Upper lobe of left lung (tissue), 6 donors: Measurements from ENCODE around the gene TAF1A. TPM values are rescaled to one million over a fixed set of nuclear protein-coding genes. Genes with fewer than 3 reads are reported as not detected.

Experiments used
- ATAC-seq, 2 donors: fragments of 200-7000 bp; cut with Tn5 transposase; one replicate each; pipeline ENCODE4 v1.9.1; 2022; ENCODE audit warnings: mild to moderate bottlenecking in 2 of 2, moderate library complexity in 2 of 2; ENCODE audit not compliant: low FRiP score in 2 of 2
- DNase-seq, 2 donors: peaks; one replicate each; pipeline ENCODE4 v3.0.0-alpha.2; 2019 to 2020
- H3K27ac ChIP-seq, 4 donors: fragments of 200-600 bp; sonication (generic); one replicate each; pipeline ENCODE4 v1.5.1; 2016 to 2019
- H3K27me3 ChIP-seq, 4 donors: fragments of 200-600 bp; sonication (generic); one replicate each; pipeline ENCODE4 v1.5.1; 2017 to 2019
- H3K36me3 ChIP-seq, 4 donors: fragments of 200-600 bp; sonication (generic); one replicate each; pipeline ENCODE4 v1.5.1; 2016 to 2019
- H3K4me1 ChIP-seq, 4 donors: fragments of 200-600 bp; sonication (generic); one replicate each; pipeline ENCODE4 v1.5.1; 2018 to 2019
- H3K4me3 ChIP-seq, 4 donors: fragments of 200-600 bp; sonication (generic); one replicate each; pipeline ENCODE4 v1.5.1; 2017 to 2019; ENCODE audit warnings: mild to moderate bottlenecking in 2 of 4, moderate library complexity in 1 of 4
- H3K9me3 ChIP-seq, 4 donors: fragments of 200-600 bp; sonication (generic); one replicate each; pipeline ENCODE4 v1.5.1; 2018 to 2019
- EP300 ChIP-seq, 4 donors: sonication (generic); formaldehyde crosslinking; IDR thresholded peaks; one replicate each; pipeline ENCODE4 v1.5.1; 2017; ENCODE audit warnings: antibody characterized with exemption in 4 of 4, control low read depth in 2 of 4
- POLR2A ChIP-seq, 4 donors: fragments of 450-650 bp; IDR thresholded peaks; one replicate each; pipeline ENCODE4 v1.5.1; 2016 to 2017; ENCODE audit warnings: antibody characterized with exemption in 4 of 4, mild to moderate bottlenecking in 2 of 4
- POLR2AphosphoS5 ChIP-seq, 2 donors: sonication (generic); formaldehyde crosslinking; IDR thresholded peaks; one replicate each; pipeline ENCODE4 v1.5.1; 2017; ENCODE audit warnings: antibody characterized with exemption in 2 of 2
- WGBS, 2 donors: methylation state at CpG; one replicate each; pipeline ENCODE4 v1.1.5; 2017 to 2018; 5-methylcytosine and 5-hydroxymethylcytosine counted together
- total RNA-seq, 6 donors: library from RNA; depleted of rRNA in 4 of 6; stranded (reverse); fragments of >200 nt in 4 of 6; gene quantifications; one replicate each; pipeline versions ENCODE4 v1.1.0 to v1.2.1, GENCODE V29; 2016 to 2021
- TF ChIP-seq, protein P1 (sequence below), 6 experiments: fragments of 450-650 bp in 4 of 6; fragments of 200-600 bp in 2 of 6; sonication (generic) in 2 of 6; IDR thresholded peaks; one replicate each; pipeline ENCODE4 v1.5.1; 2016 to 2019; ENCODE audit warnings: antibody characterized with exemption in 6 of 6
- donor health status: DM: no; HTN: no; CAD: no; lungs with moderate emphysema.
- donor health status: DM: no; HTN: yes; CAD: no; lungs with severe emphysema.

The TAF1A gene
- total RNA-seq, 6 donors from 2014 or later, result 1.6 to 12.0 (median 4.7) TPM

DNA sequence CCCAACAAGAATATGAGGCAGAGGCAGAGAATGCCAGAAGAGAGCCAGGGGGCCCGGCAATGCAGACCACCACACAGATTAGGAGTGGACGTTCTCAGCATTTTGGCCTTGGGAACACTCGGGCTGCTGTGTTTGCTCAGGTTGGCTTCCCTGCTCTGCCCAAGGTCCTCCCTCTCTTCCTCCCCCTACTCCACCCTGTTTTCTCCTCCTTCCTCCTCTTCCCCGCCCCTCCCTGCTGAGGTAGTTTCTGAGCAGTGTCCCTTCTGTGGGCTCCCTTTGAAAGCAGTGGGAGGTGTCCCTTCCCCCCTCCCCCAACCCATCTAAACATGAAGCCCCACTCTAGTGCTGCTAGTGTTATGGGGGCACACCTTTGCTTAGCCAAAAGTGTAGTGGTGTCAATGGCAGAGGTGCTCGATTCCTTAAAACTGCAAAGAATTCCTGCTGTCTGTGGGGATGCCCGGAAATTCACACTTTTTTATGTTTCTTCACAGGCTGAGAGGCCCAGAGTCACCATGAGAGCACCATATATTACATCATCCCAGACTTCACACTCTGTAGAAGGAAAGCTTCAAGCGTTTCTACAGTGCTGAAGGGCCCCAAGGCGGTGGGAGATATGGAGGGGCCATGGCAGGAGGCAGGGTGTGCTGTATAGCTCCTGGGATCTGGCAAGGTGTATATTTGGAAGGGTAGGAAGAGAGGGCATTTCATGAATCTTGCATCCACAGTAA lies 41.6 kb downstream of the TAF1A start, which contains the start of gene HHIPL2:
TSS of gene HHIPL2 (minus strand) at position 161 of the 728 bp plus-strand sequence. CDS start at position 101, 60 bp downstream.
- ATAC-seq, result no peak
- Histone ChIP-seq H3K36me3 (no peaks in the 10 kb centered on the region), H3K27me3 (no peaks in the 10 kb centered on the region), H3K9me3 (no peaks in the 10 kb centered on the region), H3K4me1 (peaks cover 0 to 4% (median 0%) of the 10 kb centered on the region in 4 donors), H3K27ac (no peak within 1 kb of the TSS), H3K4me3 (no peak within 1 kb of the TSS)
- TF ChIP-seq POLR2AphosphoS5 (IDR thresholded peaks at IDR 0.05), result no peak
- TF ChIP-seq, protein P1, sequence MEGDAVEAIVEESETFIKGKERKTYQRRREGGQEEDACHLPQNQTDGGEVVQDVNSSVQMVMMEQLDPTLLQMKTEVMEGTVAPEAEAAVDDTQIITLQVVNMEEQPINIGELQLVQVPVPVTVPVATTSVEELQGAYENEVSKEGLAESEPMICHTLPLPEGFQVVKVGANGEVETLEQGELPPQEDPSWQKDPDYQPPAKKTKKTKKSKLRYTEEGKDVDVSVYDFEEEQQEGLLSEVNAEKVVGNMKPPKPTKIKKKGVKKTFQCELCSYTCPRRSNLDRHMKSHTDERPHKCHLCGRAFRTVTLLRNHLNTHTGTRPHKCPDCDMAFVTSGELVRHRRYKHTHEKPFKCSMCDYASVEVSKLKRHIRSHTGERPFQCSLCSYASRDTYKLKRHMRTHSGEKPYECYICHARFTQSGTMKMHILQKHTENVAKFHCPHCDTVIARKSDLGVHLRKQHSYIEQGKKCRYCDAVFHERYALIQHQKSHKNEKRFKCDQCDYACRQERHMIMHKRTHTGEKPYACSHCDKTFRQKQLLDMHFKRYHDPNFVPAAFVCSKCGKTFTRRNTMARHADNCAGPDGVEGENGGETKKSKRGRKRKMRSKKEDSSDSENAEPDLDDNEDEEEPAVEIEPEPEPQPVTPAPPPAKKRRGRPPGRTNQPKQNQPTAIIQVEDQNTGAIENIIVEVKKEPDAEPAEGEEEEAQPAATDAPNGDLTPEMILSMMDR (IDR thresholded peaks at IDR 0.05), result no peak
- no peak for TF ChIP-seq POLR2A (IDR thresholded peaks at IDR 0.05)
- TF ChIP-seq EP300 (IDR thresholded peaks at IDR 0.05), result no peak
- WGBS, 2 donors, result 45 to 57% methylated on average over 7 to 8 of the region's 8 CpGs
- no peak for DNase-seq

DNA sequence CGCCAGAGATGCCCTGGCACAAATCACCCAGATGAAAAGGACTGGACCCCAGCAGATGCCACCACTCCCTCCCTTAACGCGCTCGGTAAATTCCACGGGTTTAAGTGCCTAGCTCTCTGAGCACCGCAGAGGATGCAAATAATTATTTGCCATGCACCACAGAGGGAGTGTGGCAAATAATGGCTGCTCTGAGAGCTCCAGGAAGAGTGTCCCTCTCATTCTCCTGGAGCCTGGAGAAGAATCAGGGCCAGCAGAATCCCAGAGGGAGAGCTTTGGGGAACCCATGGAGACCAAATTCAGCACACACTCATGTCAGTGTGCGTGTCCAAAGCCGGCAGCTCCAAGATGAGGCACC lies 42.5 kb downstream of the TAF1A start:
- no peaks in the 10 kb centered on the region for H3K9me3 ChIP-seq
- TF ChIP-seq EP300 (IDR thresholded peaks at IDR 0.05) (no peak), POLR2AphosphoS5 (IDR thresholded peaks at IDR 0.05) (no peak)
- H3K4me3 ChIP-seq, result no peak overlapping the region
- no peaks in the 10 kb centered on the region for H3K36me3 ChIP-seq
- DNase-seq (no peak), ATAC-seq (no peak)
- H3K27me3 ChIP-seq, result no peaks in the 10 kb centered on the region
- WGBS, 2 donors, result 61 to 63% methylated on average over 8 of the region's 8 CpGs
- no peak overlapping the region for H3K27ac ChIP-seq
- peaks cover 0 to 4% (median 0%) of the 10 kb centered on the region in 4 donors for H3K4me1 ChIP-seq

DNA sequence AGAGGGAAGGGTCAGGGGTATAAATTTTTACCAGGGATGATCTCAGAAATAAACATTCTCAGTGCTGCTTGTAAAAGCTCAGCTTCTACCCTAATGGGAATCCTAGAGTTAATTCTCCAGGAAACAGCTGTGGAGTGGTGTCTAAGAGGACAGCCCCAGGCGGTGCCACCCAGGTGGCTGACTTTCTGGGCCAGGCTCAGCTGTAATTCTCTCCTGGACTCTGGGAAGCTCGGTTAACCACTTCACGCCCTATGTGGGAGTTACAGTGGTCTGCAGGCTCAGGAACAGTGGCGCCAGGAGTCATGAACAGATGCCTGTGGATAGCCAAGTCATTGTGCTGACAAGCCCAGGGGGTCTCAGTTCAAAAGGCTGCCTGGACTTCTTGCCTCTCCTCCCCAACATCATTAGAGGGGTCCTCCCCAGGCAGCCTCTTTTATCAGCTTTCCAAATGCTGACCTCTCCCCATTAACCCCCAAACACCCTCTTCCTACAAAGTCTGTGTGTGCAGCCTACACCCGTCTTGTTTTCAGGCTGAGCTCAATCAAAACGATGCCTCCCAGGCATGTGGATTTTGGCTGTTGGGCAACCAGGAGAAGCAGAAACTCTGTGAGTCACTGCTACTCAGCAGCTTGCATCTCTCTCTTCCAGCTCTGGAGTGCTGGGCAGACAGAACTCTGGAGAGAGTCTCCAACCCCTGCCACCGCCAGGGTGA lies 43.0 kb downstream of the TAF1A start:
- no peak overlapping the region for H3K27ac ChIP-seq
- H3K9me3 ChIP-seq, result no peaks in the 10 kb centered on the region
- H3K27me3 ChIP-seq, result no peaks in the 10 kb centered on the region
- DNase-seq (peak in 1 of 2 donors; percentile 9), ATAC-seq (peak; percentile 34 to 65)
- 23 to 30% methylated on average over 5 to 7 of the region's 7 CpGs for WGBS, 2 donors
- H3K4me1 ChIP-seq, result peaks cover 0 to 4% (median 0%) of the 10 kb centered on the region in 4 donors
- no peaks in the 10 kb centered on the region for H3K36me3 ChIP-seq
- no peak overlapping the region for H3K4me3 ChIP-seq
- no peak for TF ChIP-seq EP300 (IDR thresholded peaks at IDR 0.05)
- TF ChIP-seq POLR2AphosphoS5 (IDR thresholded peaks at IDR 0.05), result no peak
- TF ChIP-seq, protein P1 (IDR thresholded peaks at IDR 0.05), result no peak
- TF ChIP-seq POLR2A (IDR thresholded peaks at IDR 0.05), result no peak

DNA sequence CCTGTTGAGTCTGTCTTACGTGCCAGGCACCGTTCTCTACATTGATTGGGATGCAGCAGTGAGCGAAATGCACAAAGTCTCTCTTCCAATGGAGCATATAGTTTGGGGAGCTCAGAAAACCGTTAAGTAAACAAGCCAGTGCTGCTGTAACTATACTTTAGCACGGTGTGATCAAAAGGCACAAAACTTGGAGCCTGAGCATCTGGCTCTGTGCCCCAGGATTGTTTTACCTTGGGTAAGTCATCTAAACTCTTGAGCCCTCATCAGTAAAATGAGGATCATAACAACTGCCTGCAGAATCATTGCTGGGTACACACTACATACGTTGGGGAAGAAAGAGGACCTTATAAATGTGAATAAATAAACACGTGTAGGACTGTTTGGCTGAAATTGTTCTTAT lies 43.6 kb downstream of the TAF1A start:
- H3K27me3 ChIP-seq, result no peaks in the 10 kb centered on the region
- ATAC-seq, result no peak

DNA sequence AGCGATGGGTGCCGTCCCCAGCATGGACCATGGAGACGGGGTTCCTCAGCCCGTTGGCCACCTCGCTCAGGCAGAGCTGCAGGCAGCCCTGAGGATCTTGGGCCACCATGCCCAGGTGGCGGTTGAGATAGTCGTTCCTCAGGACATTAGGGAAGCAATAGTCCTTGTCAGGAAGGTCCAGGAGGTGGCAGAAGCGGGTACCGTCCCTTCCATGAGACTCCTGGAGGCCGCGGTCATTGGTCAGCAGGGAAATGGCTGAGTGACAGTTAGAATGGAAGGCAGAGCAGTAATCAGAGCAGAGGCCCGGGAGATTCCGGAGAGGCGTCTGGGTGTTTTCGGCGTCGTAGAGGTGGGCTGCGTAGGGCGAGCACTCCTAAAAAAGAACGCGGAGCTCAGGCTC lies 45.9 kb downstream of the TAF1A start:
- DNase-seq, result peak in 1 of 2 donors; percentile 38
- TF ChIP-seq POLR2A (IDR thresholded peaks at IDR 0.05) (no peak), EP300 (IDR thresholded peaks at IDR 0.05) (no peak), POLR2AphosphoS5 (IDR thresholded peaks at IDR 0.05) (no peak)
- TF ChIP-seq, protein P1 (IDR thresholded peaks at IDR 0.05), result no peak
- no peak overlapping the region for H3K4me3 ChIP-seq
- 91 to 95% methylated on average over 15 to 20 of the region's 21 CpGs for WGBS, 2 donors
- H3K4me1 ChIP-seq, result peaks cover 0 to 4% (median 0%) of the 10 kb centered on the region in 4 donors
- H3K36me3 ChIP-seq, result no peaks in the 10 kb centered on the region
- H3K9me3 ChIP-seq, result no peaks in the 10 kb centered on the region
- no peak overlapping the region for H3K27ac ChIP-seq
- no peaks in the 10 kb centered on the region for H3K27me3 ChIP-seq
- no peak for ATAC-seq

More for the DNA sequence above, 43.6 kb downstream of the TAF1A start:
- TF ChIP-seq, protein P1 (IDR thresholded peaks at IDR 0.05), result no peak
- TF ChIP-seq EP300 (IDR thresholded peaks at IDR 0.05) (no peak), POLR2A (IDR thresholded peaks at IDR 0.05) (no peak)
- Histone ChIP-seq H3K9me3 (no peaks in the 10 kb centered on the region), H3K4me3 (no peak overlapping the region), H3K4me1 (peaks cover 0 to 4% (median 0%) of the 10 kb centered on the region in 4 donors), H3K36me3 (no peaks in the 10 kb centered on the region), H3K27ac (no peak overlapping the region)
- no peak for DNase-seq
- 55 to 59% methylated on average over 7 of the region's 7 CpGs for WGBS, 2 donors
